ENCODE results near the gene ZNF425. TPM values are rescaled to one million over a fixed set of nuclear protein-coding genes. Genes with fewer than 3 reads are reported as not detected.

Gene ZNF425, protein sequence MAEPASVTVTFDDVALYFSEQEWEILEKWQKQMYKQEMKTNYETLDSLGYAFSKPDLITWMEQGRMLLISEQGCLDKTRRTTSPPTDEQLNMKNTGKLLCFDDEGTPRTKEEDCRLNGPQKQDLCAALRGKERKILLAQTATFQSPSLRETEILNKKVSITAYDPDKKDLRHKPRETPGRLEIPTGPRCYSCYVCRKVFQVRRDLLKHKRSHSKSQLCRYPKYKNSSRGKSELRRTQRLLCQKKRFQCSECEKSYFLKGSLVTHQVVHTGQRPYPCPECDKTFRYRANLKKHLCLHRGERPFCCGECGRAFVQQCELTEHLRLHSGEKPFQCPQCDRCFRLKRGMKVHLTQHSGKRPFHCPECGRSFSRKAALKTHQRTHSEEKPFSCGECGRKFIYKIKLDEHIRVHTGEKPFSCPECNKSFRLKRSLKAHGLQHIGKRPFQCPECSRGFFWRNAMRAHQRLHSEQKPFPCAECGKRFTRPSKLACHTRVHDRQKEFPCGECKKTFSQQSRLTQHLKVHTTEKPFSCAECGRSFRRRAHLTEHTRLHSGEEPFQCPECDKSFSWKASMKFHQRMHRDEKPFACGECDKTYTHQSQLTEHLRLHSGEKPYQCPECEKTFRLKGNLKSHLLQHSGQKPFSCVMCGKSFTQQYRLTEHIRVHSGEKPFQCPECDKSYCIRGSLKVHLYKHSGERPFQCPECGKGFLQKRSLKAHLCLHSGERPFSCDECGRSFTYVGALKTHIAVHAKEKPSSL
- 3.0 and 4.6 TPM in 2 replicates for total RNA-seq (2014; rRNA removed; shearing (Covaris generic))

- H3K27me3 ChIP-seq (ENCODE audit: control insufficient read depth, insufficient read depth, low read length), result no peaks in the 10 kb centered on the region
- H3K36me3 ChIP-seq (replicated peaks; ENCODE audit: control insufficient read depth, insufficient read depth, low read length), result no peaks in the 10 kb centered on the region; the same call in none of the 2 replicates
- H3K4me3 ChIP-seq (ENCODE audit: insufficient read depth, low read depth, low read length), result peak within 1 kb of the TSS; percentile 98
- peak; percentile 98 for DNase-seq
These were observed at the start of gene ZNF425 for GRCh38 chr7:149125863-149126661. Gene ZNF425, minus strand, starts transcription at chr7:149126324. Its CDS starts 111 bp downstream, at chr7:149126213.

DNA sequence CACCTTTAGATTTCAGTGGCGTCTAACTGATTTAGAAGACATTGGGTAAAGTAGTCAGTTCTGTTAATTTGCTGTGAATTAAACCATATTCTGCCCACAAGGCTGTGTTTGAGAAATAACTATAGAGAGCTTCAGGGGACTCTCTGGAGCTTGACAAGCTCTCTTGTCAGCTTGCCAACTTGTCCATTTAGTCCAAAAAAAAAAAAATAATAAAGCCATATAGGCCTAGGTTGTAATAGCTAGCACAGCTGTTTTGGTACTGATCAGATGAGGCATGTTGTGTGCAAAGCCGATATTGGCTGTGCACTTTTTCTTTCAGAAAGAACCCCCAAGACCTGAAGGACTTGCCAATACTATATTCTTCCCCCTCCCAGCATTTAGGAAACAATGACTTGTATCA is 49.0 kb upstream of the ZNF425 start:
- H3K36me3 ChIP-seq (replicated peaks; ENCODE audit: control insufficient read depth, insufficient read depth, low read length), result peaks cover 53% of the 10 kb centered on the region
- no peak for DNase-seq
- H3K4me3 ChIP-seq (ENCODE audit: insufficient read depth, low read depth, low read length), result no peak overlapping the region
- no peaks in the 10 kb centered on the region for H3K27me3 ChIP-seq (ENCODE audit: control insufficient read depth, insufficient read depth, low read length)

GRCh38 chr7:149172534-149172920 is 46.4 kb upstream of the ZNF425 start:
- H3K4me3 ChIP-seq (ENCODE audit: insufficient read depth, low read depth, low read length), result no peak overlapping the region
- H3K27me3 ChIP-seq (ENCODE audit: control insufficient read depth, insufficient read depth, low read length), result no peaks in the 10 kb centered on the region
- peaks cover 44% of the 10 kb centered on the region for H3K36me3 ChIP-seq (replicated peaks; ENCODE audit: control insufficient read depth, insufficient read depth, low read length)
- no peak for DNase-seq

GRCh38 chr7:149171892-149172533 is 45.9 kb upstream of the ZNF425 start:
- H3K4me3 ChIP-seq (ENCODE audit: insufficient read depth, low read depth, low read length), result no peak overlapping the region
- peaks cover 42% of the 10 kb centered on the region for H3K36me3 ChIP-seq (replicated peaks; ENCODE audit: control insufficient read depth, insufficient read depth, low read length)
- no peak for DNase-seq
- no peaks in the 10 kb centered on the region for H3K27me3 ChIP-seq (ENCODE audit: control insufficient read depth, insufficient read depth, low read length)

DNA sequence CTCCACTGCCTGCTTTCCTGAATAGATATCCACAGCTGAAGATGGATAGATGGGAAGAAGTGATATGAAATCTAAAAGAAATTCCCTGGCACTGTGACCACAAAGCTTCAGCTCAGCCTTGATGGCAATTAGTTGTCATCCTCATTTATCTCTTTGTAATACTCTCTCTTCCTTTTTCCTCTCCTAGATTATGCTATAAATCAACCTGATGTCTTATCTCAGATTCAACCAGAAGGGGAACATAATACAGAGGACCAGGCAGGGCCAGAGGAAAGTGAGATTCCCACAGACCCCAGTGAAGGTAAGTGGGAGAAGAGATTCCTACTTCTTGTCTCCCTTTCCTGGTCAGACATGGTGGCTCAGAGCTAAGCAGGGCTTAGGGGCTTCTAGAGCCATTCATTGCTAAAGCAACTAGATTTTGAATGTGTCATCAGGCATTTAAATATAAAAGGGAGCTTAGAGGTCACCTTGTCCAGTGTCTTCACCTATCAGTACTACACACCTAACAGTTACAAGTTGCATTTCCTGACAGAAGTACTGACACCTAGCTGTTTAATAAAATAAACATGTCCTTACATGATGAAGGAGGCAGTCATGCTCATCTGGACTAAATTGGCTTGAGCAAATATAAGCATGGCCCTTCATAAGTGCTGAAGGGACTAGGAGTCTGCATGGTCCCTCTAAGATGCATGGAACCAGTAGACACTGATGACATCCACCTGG is 40.7 kb upstream of the ZNF425 start:
- no peak for DNase-seq
- H3K36me3 ChIP-seq (replicated peaks; ENCODE audit: control insufficient read depth, insufficient read depth, low read length), result peaks cover 50% of the 10 kb centered on the region

DNA sequence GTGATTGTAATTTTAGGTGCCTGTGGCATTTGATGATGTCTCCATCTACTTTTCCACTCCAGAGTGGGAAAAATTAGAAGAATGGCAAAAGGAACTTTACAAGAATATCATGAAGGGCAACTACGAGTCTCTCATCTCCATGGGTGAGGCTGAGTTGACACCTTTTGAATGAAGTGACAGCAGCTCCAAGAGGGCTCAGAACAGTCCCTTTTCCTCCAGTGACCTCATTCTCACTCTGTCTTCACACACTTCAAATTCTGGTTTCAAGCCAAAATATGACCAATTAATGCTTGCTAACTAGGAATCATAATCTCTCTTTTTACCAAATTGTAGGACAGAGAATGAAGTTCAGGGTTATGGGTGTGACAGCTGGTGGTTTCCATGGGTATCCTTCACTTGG is 40.0 kb upstream of the ZNF425 start:
- no peaks in the 10 kb centered on the region for H3K27me3 ChIP-seq (ENCODE audit: control insufficient read depth, insufficient read depth, low read length)
- H3K36me3 ChIP-seq (replicated peaks; ENCODE audit: control insufficient read depth, insufficient read depth, low read length), result peaks cover 52% of the 10 kb centered on the region
- no peak overlapping the region for H3K4me3 ChIP-seq (ENCODE audit: insufficient read depth, low read depth, low read length)
- DNase-seq, result no peak

More for the DNA sequence above, 40.7 kb upstream of the ZNF425 start:
- H3K27me3 ChIP-seq (ENCODE audit: control insufficient read depth, insufficient read depth, low read length), result no peaks in the 10 kb centered on the region
- H3K4me3 ChIP-seq (ENCODE audit: insufficient read depth, low read depth, low read length), result no peak overlapping the region

DNA sequence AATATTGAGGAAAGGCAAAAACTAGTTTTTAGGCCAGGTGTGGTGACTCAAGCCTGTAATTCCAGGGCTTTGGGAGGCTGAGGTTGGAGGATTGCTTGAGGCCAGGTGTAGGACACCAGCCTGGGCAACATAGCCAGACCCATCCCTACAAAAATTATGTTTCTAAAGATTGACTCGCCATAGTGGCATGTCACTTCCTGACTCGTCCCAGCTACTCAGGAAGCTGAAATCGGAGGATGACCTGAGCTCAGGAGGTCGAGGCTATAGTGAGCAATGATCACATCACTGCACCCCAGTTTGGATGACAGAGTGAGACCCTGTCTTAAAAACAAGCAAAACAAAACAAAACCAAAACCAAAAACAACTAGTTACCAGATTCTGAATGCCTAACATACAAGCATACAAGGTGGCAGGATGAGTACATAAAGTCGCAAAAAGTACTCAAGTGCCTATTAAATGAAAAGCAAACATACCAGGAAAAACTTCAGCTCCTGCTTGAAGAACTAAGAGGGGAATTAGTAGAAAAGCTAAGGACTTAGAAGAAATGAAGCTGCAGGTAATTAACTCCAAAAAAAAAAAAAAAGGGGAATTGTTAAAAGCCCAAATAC is 35.2 kb upstream of the ZNF425 start:
- H3K4me3 ChIP-seq (ENCODE audit: insufficient read depth, low read depth, low read length), result no peak overlapping the region
- H3K27me3 ChIP-seq (ENCODE audit: control insufficient read depth, insufficient read depth, low read length), result no peaks in the 10 kb centered on the region
- no peak for DNase-seq
- peaks cover 38% of the 10 kb centered on the region for H3K36me3 ChIP-seq (replicated peaks; ENCODE audit: control insufficient read depth, insufficient read depth, low read length)

GRCh38 chr7:149156898-149157297 is 30.8 kb upstream of the ZNF425 start:
- no peak for DNase-seq
- Histone ChIP-seq H3K4me3 (ENCODE audit: insufficient read depth, low read depth, low read length) (no peak overlapping the region), H3K36me3 (replicated peaks; ENCODE audit: control insufficient read depth, insufficient read depth, low read length) (peaks cover 35% of the 10 kb centered on the region), H3K27me3 (ENCODE audit: control insufficient read depth, insufficient read depth, low read length) (no peaks in the 10 kb centered on the region)

DNA sequence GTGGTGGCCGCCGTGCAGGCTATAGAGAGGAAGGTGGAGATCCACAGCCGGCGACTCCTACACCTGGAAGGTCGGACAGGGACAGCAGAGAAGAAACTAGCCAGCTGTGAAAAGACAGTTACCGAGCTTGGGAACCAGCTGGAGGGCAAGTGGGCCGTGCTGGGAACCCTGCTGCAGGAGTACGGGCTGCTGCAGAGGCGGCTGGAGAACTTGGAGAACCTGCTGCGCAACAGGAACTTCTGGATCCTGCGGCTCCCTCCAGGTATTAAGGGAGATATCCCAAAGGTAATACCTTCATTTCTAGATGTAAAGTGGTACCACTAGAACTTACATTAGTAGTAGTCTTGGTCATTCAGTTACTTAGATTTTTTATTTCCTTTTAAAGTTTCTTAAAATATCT is 27.9 kb upstream of the ZNF425 start:
- no peak for DNase-seq
- peaks cover 31% of the 10 kb centered on the region for H3K36me3 ChIP-seq (replicated peaks; ENCODE audit: control insufficient read depth, insufficient read depth, low read length)
- H3K4me3 ChIP-seq (ENCODE audit: insufficient read depth, low read depth, low read length), result no peak overlapping the region
- H3K27me3 ChIP-seq (ENCODE audit: control insufficient read depth, insufficient read depth, low read length), result no peaks in the 10 kb centered on the region

- Histone ChIP-seq H3K27me3 (ENCODE audit: control insufficient read depth, insufficient read depth, low read length) (no peaks in the 10 kb centered on the region), H3K36me3 (replicated peaks; ENCODE audit: control insufficient read depth, insufficient read depth, low read length) (peaks cover 31% of the 10 kb centered on the region), H3K4me3 (ENCODE audit: insufficient read depth, low read depth, low read length) (no peak overlapping the region)
- no peak for DNase-seq
These were observed 27.2 kb upstream of the ZNF425 start for GRCh38 chr7:149153346-149153745.

DNA sequence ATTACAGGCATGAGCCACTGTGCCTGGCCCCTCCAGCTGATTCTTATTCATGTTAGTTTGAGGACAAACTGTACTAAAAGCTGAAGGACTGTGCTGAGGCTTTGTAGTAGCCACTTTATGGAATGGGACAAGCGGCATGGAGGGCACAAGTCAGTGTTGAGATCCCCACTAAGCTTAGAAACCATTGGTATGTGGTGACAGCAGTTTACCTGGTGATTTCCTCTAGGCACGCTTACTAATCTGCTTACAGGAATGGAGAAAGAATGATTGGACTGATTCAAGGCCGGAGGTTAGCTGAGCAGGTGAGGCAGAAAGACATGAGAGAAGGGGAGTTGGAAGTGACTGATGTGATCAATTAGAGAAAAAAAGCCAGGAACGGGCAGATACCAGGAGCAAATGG is 24.9 kb upstream of the ZNF425 start:
- Histone ChIP-seq H3K27me3 (ENCODE audit: control insufficient read depth, insufficient read depth, low read length) (no peaks in the 10 kb centered on the region), H3K36me3 (replicated peaks; ENCODE audit: control insufficient read depth, insufficient read depth, low read length) (peaks cover 23% of the 10 kb centered on the region), H3K4me3 (ENCODE audit: insufficient read depth, low read depth, low read length) (no peak overlapping the region)
- DNase-seq, result peak; percentile 21

GRCh38 chr7:149147752-149148653 is 21.9 kb upstream of the ZNF425 start:
- DNase-seq, result peak; percentile 79
- Histone ChIP-seq H3K36me3 (replicated peaks; ENCODE audit: control insufficient read depth, insufficient read depth, low read length) (peaks cover 4% of the 10 kb centered on the region), H3K4me3 (ENCODE audit: insufficient read depth, low read depth, low read length) (peak overlapping the region; percentile 97), H3K27me3 (ENCODE audit: control insufficient read depth, insufficient read depth, low read length) (no peaks in the 10 kb centered on the region)

Measured in H7 (cell line).